ENCODE data around the gene SSBP4. TPM values are rescaled to one million over a fixed set of nuclear protein-coding genes. Genes with fewer than 3 reads are reported as not detected.

The SSBP4 gene
- polyA plus RNA-seq, 1 of the 3 experiments (the other 2 are of a cell fraction): 24.9 TPM

DNA sequence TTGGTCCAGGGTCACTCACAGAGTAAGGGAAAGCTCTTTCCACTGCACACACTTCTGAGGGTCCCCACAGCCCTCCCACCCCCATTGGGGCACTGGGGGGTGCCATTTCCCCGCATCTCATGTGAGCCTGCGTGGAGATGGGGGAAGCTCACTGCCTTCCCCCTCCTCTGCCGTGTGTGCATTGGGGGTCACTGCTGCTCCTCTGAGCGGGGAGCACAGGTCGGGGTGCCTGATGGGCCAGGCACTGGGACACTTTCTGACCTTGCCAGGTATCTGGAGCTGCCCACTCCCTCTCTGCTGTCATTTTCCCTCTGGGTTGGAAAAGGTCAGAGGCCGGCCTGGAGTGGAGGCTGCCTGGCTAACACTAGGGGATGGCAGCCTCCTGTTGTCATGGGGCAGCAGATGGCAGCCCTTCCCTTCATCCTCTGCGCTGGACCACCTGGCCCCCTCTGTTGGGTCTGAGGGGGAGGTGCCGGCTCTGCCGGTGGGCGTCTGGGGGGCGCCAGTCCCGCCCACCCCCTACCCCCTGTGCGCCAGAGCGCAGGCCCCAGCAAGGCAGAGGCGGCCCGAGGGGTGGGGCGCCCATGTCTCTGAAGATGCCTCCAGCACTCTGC lies 9.1 kb downstream of the SSBP4 start:
- peaks cover 23 to 57% of the 10 kb centered on the region in 2 experiments; a peak in 2 of 4 replicates for H3K4me1 ChIP-seq (ENCODE audit: control insufficient read depth in 1 of 2, insufficient read depth in 2 of 2, low read depth in 1 of 2, low read length in 1 of 2)
- H3K79me2 ChIP-seq (ENCODE audit: insufficient read depth): peaks cover 25% of the 10 kb centered on the region
- H3F3A ChIP-seq (replicated peaks; ENCODE audit: insufficient read depth): no peaks in the 10 kb centered on the region
- WGBS (ENCODE audit: low lambda C conversion rate): 91% methylated on average over 4 of the region's 17 CpGs
- no peak overlapping the region; a peak in 1 of 4 replicates for H3K4me3 ChIP-seq (ENCODE audit: low read depth in 2 of 2, low read length in 1 of 2)
- no peak overlapping the region for H2AFZ ChIP-seq (ENCODE audit: low read depth)
- no peaks in the 10 kb centered on the region for H3K27me3 ChIP-seq (ENCODE audit: insufficient read depth)
- ChIA-PET POLR2A (interaction anchor here (0.6 to 1.0 kb wide), 3 partner anchors 11 to 107 kb away, joined by 3 to 4 read pairs (median 3); no protein-coding TSS in a partner anchor), CTCF (interaction anchor here (0.9 to 2.8 kb wide), 5 partner anchors 9 to 149 kb away, joined by 3 to 12 read pairs (median 7); partner anchors contain the start of gene SSBP4)
- H3K9ac ChIP-seq: peak overlapping the region; percentile 69
- DNase-seq: no peak
- H3K27ac ChIP-seq (ENCODE audit: low read depth in 2 of 2, low read length in 1 of 2): peak overlapping the region; percentile 78 to 87
- peak overlapping the region; percentile 85 for H3K4me2 ChIP-seq
- peaks cover 26% of the 10 kb centered on the region for H4K20me1 ChIP-seq (ENCODE audit: insufficient read depth)
- no peaks in the 10 kb centered on the region for H3K9me2 ChIP-seq
- TF ChIP-seq IRF3 (IDR thresholded peaks at IDR 0.05; ENCODE audit: low read depth, low read length) (no peak), NRF1 (IDR thresholded peaks at IDR 0.05; ENCODE audit: low read depth, low read length) (no peak), GABPA (IDR thresholded peaks at IDR 0.05; ENCODE audit: low read depth) (no peak), RFX5 (IDR thresholded peaks at IDR 0.05; ENCODE audit: low read length) (no peak), CTCF (IDR thresholded peaks at IDR 0.05) (no peak), GATA2 (CRISPR knock-in tag; IDR thresholded peaks at IDR 0.05) (no peak)
- TF ChIP-seq, protein P1, sequence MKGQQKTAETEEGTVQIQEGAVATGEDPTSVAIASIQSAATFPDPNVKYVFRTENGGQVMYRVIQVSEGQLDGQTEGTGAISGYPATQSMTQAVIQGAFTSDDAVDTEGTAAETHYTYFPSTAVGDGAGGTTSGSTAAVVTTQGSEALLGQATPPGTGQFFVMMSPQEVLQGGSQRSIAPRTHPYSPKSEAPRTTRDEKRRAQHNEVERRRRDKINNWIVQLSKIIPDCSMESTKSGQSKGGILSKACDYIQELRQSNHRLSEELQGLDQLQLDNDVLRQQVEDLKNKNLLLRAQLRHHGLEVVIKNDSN (IDR thresholded peaks at IDR 0.05; ENCODE audit: borderline replicate concordance, low read depth): no peak
- peaks cover 0 to 10% of the 10 kb centered on the region in 2 experiments for H3K36me3 ChIP-seq (replicated peaks in 1 of 2; ENCODE audit: control insufficient read depth in 1 of 2, insufficient read depth in 2 of 2, low read length in 1 of 2)
- H3K9me3 ChIP-seq: no peaks in the 10 kb centered on the region

DNA sequence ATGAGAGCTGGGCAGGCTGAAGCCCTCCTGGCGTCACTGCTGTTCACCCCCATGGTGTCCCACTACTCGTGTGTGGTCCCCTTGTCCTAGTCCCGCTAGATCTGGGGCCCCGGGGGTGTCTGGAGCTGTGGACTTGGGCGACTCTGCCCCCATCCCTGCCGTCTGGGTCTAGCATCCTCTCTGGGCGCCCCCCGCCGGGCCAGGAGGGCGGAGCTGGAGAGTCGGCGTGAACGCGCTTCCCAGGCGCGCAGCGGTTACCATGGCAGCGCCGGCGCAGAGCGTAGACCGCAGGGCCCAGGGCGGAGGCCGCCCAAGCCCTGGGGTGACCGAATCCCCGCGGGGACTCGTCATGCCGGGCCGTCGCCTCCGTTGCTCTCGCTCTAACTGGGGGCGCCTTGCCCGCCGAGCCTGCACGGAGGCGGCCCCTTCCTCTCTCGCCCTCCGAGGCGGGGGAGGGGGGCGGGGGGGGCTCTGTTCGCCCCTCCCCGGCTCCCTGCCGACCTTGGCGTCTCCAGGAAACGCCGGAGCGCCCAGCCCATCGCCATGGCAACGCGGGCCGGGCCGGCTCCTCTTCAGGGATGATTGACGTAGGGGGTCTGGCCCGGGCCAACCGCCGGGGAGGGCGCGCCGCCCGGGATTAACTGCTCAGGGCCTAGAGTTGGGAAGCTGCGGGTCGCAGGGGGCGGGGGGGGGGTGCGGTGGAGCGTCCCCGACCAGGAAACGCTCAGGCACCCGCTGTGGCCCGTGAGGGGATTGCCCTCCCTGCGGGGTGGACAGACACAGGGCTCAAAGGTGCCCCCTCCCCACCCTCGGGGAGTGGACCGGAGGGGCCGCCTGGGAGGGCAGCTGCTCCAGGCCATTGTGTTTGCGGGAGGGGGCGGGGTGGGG lies 9.8 kb downstream of the SSBP4 start:
- peak overlapping the region; percentile 78 to 87 for H3K27ac ChIP-seq (ENCODE audit: low read depth in 2 of 2, low read length in 1 of 2)
- no peak overlapping the region for H2AFZ ChIP-seq (ENCODE audit: low read depth)
- ChIA-PET POLR2A (interaction anchor here (0.6 to 1.0 kb wide), 5 partner anchors 11 to 107 kb away, joined by 3 to 4 read pairs (median 3); no protein-coding TSS in a partner anchor), CTCF (interaction anchor here (0.9 to 2.8 kb wide), 5 partner anchors 10 to 150 kb away, joined by 3 to 12 read pairs (median 7); partner anchors contain the start of gene SSBP4)
- peaks cover 20% of the 10 kb centered on the region; the same call in 1 of the 2 replicates for H3K79me2 ChIP-seq (ENCODE audit: insufficient read depth)
- peak overlapping the region; percentile 69 for H3K9ac ChIP-seq
- peaks cover 23 to 58% of the 10 kb centered on the region in 2 experiments; a peak in 2 of 4 replicates for H3K4me1 ChIP-seq (ENCODE audit: control insufficient read depth in 1 of 2, insufficient read depth in 2 of 2, low read depth in 1 of 2, low read length in 1 of 2)
- peaks cover 19% of the 10 kb centered on the region for H4K20me1 ChIP-seq (ENCODE audit: insufficient read depth)
- peak overlapping the region; percentile 38 to 43; a peak in 3 of 4 replicates for H3K4me3 ChIP-seq (ENCODE audit: low read depth in 2 of 2, low read length in 1 of 2)
- H3K27me3 ChIP-seq (ENCODE audit: insufficient read depth): no peaks in the 10 kb centered on the region
- H3F3A ChIP-seq (replicated peaks; ENCODE audit: insufficient read depth): no peaks in the 10 kb centered on the region
- H3K9me3 ChIP-seq: no peaks in the 10 kb centered on the region
- no peak for TF ChIP-seq NRF1 (IDR thresholded peaks at IDR 0.05; ENCODE audit: low read depth, low read length)
- TF ChIP-seq, protein P2, sequence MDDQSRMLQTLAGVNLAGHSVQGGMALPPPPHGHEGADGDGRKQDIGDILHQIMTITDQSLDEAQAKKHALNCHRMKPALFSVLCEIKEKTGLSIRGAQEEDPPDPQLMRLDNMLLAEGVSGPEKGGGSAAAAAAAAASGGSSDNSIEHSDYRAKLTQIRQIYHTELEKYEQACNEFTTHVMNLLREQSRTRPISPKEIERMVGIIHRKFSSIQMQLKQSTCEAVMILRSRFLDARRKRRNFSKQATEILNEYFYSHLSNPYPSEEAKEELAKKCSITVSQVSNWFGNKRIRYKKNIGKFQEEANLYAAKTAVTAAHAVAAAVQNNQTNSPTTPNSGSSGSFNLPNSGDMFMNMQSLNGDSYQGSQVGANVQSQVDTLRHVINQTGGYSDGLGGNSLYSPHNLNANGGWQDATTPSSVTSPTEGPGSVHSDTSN (IDR thresholded peaks at IDR 0.05): peak; percentile 94
- no peak for TF ChIP-seq USF2 (IDR thresholded peaks at IDR 0.05; ENCODE audit: borderline replicate concordance, low read depth, low read length)
- peaks cover 0 to 9% of the 10 kb centered on the region in 2 experiments for H3K36me3 ChIP-seq (replicated peaks in 1 of 2; ENCODE audit: control insufficient read depth in 1 of 2, insufficient read depth in 2 of 2, low read length in 1 of 2)
- no peaks in the 10 kb centered on the region for H3K9me2 ChIP-seq
- peak; percentile 95 for DNase-seq
- H3K4me2 ChIP-seq: peak overlapping the region; percentile 85
- WGBS (ENCODE audit: low lambda C conversion rate): 19% methylated on average over 6 of the region's 77 CpGs
